ENCODE measurements around the gene TPSG1.
A peak's percentile ranks its signal among the peaks of the same experiment; 100 is the strongest.

Gene TPSG1

DNA sequence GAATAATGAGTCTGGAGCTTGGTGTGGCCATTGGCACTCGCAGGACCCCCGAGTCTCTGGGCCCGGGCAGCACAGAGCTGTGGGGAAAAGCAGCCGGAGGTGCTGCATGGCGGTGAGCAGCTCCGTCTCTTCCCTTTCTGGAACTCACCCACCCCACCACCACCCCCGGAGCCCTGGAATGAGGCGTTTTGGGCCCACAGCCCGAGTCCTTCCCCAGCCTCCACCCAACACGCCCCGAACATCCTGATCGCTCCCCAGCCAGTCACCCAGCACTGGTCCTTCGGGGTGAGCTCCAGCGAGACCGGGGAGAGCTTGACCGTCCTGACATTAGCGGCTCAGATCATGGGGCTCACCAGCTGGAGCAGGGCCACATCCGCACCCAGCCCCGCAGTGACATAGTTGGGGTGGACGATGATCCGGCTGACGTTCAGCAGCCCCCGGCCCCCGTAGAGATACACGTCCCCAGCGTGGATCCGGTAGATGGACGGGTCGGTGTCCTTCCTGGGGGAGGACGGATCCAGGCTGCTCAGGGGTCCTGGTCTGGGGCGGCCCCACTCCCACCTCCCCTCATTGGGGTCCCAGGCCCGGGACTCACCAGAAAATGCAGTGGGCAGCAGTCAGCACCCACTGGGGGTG, 37.3 kb upstream of the TPSG1 start:
- TF ChIP-seq, protein P1, sequence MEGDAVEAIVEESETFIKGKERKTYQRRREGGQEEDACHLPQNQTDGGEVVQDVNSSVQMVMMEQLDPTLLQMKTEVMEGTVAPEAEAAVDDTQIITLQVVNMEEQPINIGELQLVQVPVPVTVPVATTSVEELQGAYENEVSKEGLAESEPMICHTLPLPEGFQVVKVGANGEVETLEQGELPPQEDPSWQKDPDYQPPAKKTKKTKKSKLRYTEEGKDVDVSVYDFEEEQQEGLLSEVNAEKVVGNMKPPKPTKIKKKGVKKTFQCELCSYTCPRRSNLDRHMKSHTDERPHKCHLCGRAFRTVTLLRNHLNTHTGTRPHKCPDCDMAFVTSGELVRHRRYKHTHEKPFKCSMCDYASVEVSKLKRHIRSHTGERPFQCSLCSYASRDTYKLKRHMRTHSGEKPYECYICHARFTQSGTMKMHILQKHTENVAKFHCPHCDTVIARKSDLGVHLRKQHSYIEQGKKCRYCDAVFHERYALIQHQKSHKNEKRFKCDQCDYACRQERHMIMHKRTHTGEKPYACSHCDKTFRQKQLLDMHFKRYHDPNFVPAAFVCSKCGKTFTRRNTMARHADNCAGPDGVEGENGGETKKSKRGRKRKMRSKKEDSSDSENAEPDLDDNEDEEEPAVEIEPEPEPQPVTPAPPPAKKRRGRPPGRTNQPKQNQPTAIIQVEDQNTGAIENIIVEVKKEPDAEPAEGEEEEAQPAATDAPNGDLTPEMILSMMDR (IDR thresholded peaks at IDR 0.05; ENCODE audit: low read depth, low read length): no peak
- no peak for DNase-seq
- Histone ChIP-seq H3K27me3 (peaks cover 84% of the 10 kb centered on the region), H3K4me3 (ENCODE audit: low read depth, low read length) (no peak overlapping the region), H3K4me1 (no peaks in the 10 kb centered on the region), H3K36me3 (no peaks in the 10 kb centered on the region), H3K9me3 (peaks cover 4% of the 10 kb centered on the region; the same call in 1 of the 2 replicates)

DNA sequence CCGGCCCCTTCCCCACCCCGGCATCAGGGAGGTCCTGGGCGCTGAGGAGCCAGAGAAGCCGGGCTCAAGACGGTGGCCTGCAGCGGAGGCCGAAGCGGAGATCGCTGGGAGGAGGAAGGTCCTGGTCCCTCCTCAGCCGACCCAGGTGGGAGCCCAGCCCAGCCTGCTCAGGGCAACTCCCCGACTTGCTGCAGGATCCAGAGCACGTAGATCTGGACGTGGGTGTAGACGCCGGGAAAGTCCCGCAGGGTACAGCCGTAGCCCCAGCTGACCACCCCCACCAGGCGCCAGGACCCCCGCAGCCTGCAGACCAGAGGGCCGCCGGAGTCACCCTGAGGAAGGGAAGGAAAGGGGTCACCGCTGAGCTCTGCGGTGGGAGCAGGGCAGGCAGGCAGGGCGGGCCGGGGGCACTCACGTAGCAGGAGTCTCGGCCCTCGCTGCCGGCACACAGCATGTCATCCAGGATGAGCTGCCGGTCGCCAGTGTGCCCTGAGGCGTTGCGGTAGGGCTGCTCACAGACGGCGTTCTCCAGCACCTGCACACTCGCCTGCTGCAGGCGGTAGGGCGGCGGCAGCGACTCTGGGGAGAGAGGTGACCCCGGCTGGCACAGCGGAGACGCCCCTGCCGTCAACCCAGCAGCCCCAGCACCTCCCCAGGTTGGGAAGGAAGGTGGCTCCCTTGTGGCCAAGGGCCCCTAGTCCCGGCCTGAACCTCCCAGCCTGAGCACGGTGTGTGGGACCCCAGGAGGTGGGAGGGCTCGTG, 36.2 kb upstream of the TPSG1 start:
- TF ChIP-seq, protein P1 (IDR thresholded peaks at IDR 0.05; ENCODE audit: low read depth, low read length): no peak
- H3K27me3 ChIP-seq: peaks cover 80% of the 10 kb centered on the region

DNA sequence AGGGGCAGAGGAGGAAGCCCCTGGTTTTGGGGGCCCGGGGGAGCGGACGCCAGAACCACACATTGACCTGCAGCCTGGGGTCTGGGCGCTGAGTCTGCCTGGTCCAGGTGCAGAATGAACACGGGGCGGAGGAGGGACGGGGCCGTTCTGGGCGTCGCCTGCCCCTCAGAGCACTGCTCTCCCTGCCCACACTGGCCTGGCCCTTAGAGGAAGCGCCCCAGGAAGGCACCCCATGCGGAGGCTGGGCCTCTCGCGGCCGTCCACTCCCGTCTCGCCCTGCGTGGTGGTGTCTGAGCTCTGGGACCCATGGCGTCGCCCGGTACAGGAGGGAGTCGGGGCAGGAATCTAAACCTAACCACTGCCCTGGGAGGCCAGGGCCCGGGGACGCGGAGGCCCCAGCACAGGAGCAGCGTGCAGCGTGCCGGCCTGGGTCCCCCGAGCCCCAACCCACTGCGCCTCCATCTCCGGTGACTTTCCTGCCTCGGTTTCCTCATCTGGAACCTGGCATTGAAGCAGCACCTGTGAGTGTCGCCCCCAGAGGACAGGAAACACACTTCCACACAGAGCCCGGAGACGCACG, 35.1 kb upstream of the TPSG1 start:
- H3K4me3 ChIP-seq (ENCODE audit: low read depth, low read length): no peak overlapping the region
- H3K27me3 ChIP-seq: peaks cover 69% of the 10 kb centered on the region
- TF ChIP-seq, protein P1 (IDR thresholded peaks at IDR 0.05; ENCODE audit: low read depth, low read length): no peak
- H3K36me3 ChIP-seq: no peaks in the 10 kb centered on the region
- no peaks in the 10 kb centered on the region for H3K9me3 ChIP-seq
- no peak for DNase-seq
- H3K4me1 ChIP-seq: no peaks in the 10 kb centered on the region

More for the DNA sequence above, 36.2 kb upstream of the TPSG1 start:
- H3K4me1 ChIP-seq: no peaks in the 10 kb centered on the region
- H3K4me3 ChIP-seq (ENCODE audit: low read depth, low read length): no peak overlapping the region
- no peaks in the 10 kb centered on the region for H3K36me3 ChIP-seq
- no peaks in the 10 kb centered on the region for H3K9me3 ChIP-seq
- peak; percentile 73 for DNase-seq

DNA sequence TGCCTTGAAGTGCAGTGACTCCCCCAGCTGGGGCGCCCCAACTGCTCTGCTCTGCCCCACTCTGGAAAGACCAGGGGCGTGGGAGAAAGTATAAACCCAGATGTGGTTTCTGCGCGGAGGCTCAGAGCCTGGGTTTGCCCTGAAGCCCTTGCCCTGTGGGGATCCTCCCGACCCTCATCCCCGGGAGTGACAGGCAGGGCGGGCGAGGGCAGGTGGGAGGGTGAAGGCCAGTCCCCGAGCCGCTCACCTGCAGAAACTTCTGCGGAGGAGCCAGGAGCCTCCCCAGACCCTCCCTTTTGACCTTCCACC, 34.6 kb upstream of the TPSG1 start:
- DNase-seq: no peak
- Histone ChIP-seq H3K27me3 (peaks cover 69% of the 10 kb centered on the region), H3K36me3 (no peaks in the 10 kb centered on the region), H3K4me3 (ENCODE audit: low read depth, low read length) (no peak overlapping the region), H3K9me3 (no peaks in the 10 kb centered on the region), H3K4me1 (no peaks in the 10 kb centered on the region)
- TF ChIP-seq, protein P1 (IDR thresholded peaks at IDR 0.05; ENCODE audit: low read depth, low read length): no peak

DNA sequence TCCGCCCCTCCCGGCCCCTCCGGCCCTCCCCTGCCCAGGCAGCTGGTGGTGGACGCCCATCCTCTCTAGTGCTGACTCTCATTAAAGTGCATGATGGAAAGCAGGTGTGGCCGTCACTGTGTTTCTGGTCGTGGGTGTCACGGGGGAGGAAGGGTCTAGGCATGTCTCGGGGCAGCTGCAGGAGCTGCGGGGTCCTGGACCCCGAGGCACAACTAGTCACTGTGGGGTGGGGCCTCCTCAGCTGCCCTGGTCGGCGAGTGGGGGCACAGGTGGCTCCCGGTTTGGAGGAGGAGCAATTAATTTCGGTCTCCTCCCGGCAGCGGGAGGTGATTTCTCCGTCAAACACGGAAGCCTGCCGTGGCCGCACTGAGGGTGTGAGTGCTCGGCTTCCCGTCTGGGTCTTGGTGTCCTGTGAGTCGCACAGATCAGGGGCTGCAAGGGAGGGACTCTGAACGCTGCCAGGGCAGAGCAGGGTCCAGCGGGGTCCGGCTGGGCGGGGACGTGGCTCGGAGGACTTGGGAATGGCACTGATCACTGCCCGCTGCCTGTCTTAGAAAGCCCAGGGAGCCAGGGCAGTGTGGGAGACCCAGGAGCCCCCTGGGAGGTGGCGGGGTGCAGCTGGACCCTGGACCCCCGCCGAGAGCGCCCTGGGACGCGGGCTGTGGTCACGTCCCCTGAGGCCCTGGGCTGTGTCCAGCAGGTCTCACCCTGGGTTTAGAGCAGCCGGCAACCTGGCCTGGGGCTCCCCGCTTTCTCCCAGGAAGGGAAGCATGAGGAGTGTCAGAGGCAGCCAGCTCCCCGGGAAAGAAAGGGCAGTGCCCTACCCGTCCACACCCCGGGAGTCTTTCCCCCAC, 34.1 kb upstream of the TPSG1 start:
- no peaks in the 10 kb centered on the region for H3K9me3 ChIP-seq
- H3K4me1 ChIP-seq: no peaks in the 10 kb centered on the region
- no peak for DNase-seq
- H3K36me3 ChIP-seq: no peaks in the 10 kb centered on the region
- no peak overlapping the region for H3K4me3 ChIP-seq (ENCODE audit: low read depth, low read length)
- TF ChIP-seq, protein P1 (IDR thresholded peaks at IDR 0.05; ENCODE audit: low read depth, low read length): no peak
- peaks cover 67% of the 10 kb centered on the region for H3K27me3 ChIP-seq

All from BE2C (cell line).